Common myeloid progenitor, CD34-positive (primary cell): ENCODE data around the gene KCNG2.
"Not testable (repeated sequence)": the region's sequence is repeated elsewhere in the genome, so short reads cannot be mapped to it uniquely, and the experiment has no call there.

Experiments
- CTCF ChIA-PET: fragments of 350-600 bp; sonication (Branson Sonifier 250); formaldehyde crosslinking; loops from one replicate; lab custom pipeline; 2021; ENCODE audit warnings: antibody characterized with exemption; lab: Charles Lee
- POLR2A ChIA-PET: fragments of 350-600 bp; sonication (Branson Sonifier 250); formaldehyde crosslinking; loops from one replicate; lab custom pipeline; 2021; ENCODE audit warnings: antibody characterized with exemption; lab: Charles Lee
- DNase-seq, 3 donors: peaks; one replicate each; pipeline versions ENCODE4 v3.0.0 to v3.0.0-alpha.2; 2013
- H3K27ac ChIP-seq, 2 experiments: 1 replicate in 1 of 2; 2 replicates in 1 of 2; pipeline ENCODE4 v1.7.0; 2013; ENCODE audit warnings: inconsistent platforms in 2 of 2, low read length in 2 of 2, mild to moderate bottlenecking in 2 of 2, low read depth in 1 of 2, moderate library complexity in 1 of 2; ENCODE audit not compliant: severe bottlenecking in 2 of 2, insufficient read depth in 1 of 2, poor library complexity in 1 of 2
- H3K27me3 ChIP-seq, 5 experiments: replicated peaks in 2 of 5; 1 replicate in 3 of 5; 2 replicates in 2 of 5; pipeline versions ENCODE4 v1.6.1 to v1.7.0; 2013; ENCODE audit warnings: low read length in 4 of 5, mild to moderate bottlenecking in 2 of 5, moderate library complexity in 2 of 5, inconsistent platforms in 1 of 5; ENCODE audit not compliant: insufficient read depth in 5 of 5, control insufficient read depth in 4 of 5
- H3K36me3 ChIP-seq, 4 experiments: 1 replicate in 2 of 4; 2 replicates in 2 of 4; pipeline versions ENCODE4 v1.6.1 to v1.7.0; 2013; ENCODE audit warnings: low read length in 3 of 4, control low read depth in 1 of 4, mild to moderate bottlenecking in 1 of 4; ENCODE audit not compliant: control insufficient read depth in 4 of 4, insufficient read depth in 4 of 4
- H3K4me1 ChIP-seq, 4 experiments: 1 replicate in 3 of 4; 2 replicates in 1 of 4; pipeline versions ENCODE4 v1.6.1 to v1.7.1; 2013; ENCODE audit warnings: low read length in 3 of 4, mild to moderate bottlenecking in 3 of 4, control low read depth in 1 of 4, inconsistent platforms in 1 of 4, moderate library complexity in 1 of 4; ENCODE audit not compliant: control insufficient read depth in 4 of 4, insufficient read depth in 4 of 4; ENCODE audit errors: control extremely low read depth in 1 of 4
- H3K4me3 ChIP-seq, 7 experiments: 1 replicate in 4 of 7; 2 replicates in 3 of 7; pipeline versions ENCODE4 v1.5.1 to v1.7.0; 2013; ENCODE audit warnings: mild to moderate bottlenecking in 7 of 7, low read length in 6 of 7, moderate library complexity in 6 of 7, inconsistent platforms in 2 of 7, low read depth in 2 of 7, control low read depth in 1 of 7; ENCODE audit not compliant: insufficient read depth in 4 of 7, control insufficient read depth in 1 of 7; ENCODE audit errors: extremely low read depth in 1 of 7
- H3K9me3 ChIP-seq, 5 experiments: 1 replicate in 4 of 5; 2 replicates in 1 of 5; pipeline versions ENCODE4 v1.6.1 to v1.7.1; 2013; ENCODE audit warnings: low read length in 4 of 5, mild to moderate bottlenecking in 2 of 5, inconsistent platforms in 1 of 5, low read depth in 1 of 5, moderate library complexity in 1 of 5; ENCODE audit not compliant: control insufficient read depth in 4 of 5, insufficient read depth in 2 of 5; ENCODE audit errors: control extremely low read depth in 1 of 5
- WGBS: methylation state at CpG from one replicate; pipeline ENCODE4 v1.1.5; 2013; ENCODE audit not compliant: insufficient coverage; 5-methylcytosine and 5-hydroxymethylcytosine counted together

Gene KCNG2

GRCh38 chr18:79752946-79753345 lies 44.8 kb upstream of the KCNG2 start:
- CTCF ChIA-PET = interaction anchor here (1.0 kb wide), 1 partner anchor 25 kb away, joined by 3 read pairs; no protein-coding TSS in a partner anchor
- no CpG with 5 or more reads among the region's 8 CpGs for WGBS
- H3K27me3 ChIP-seq, H3K4me3 ChIP-seq, POLR2A ChIA-PET, H3K9me3 ChIP-seq, H3K4me1 ChIP-seq, H3K27ac ChIP-seq: not testable (repeated sequence)
- peaks cover 7 to 55% (median 40%) of the 10 kb centered on the region in 4 experiments for H3K36me3 ChIP-seq
- peak in 2 of 3 donors; percentile 46 to 55 for DNase-seq

GRCh38 chr18:79753391-79753851 lies 44.3 kb upstream of the KCNG2 start:
- CTCF ChIA-PET = interaction anchor here (0.6 to 1.2 kb wide), 3 partner anchors 12 to 25 kb away, joined by 3 read pairs; no protein-coding TSS in a partner anchor
- no peak overlapping the region for H3K4me3 ChIP-seq
- H3K27ac ChIP-seq = no peak overlapping the region
- no peaks in the 10 kb centered on the region for H3K27me3 ChIP-seq
- 96% methylated on average over 25 of the region's 27 CpGs for WGBS
- H3K9me3 ChIP-seq = peaks cover 0 to 12% (median 2%) of the 10 kb centered on the region in 5 experiments
- POLR2A ChIA-PET = no interaction called here
- no peaks in the 10 kb centered on the region for H3K4me1 ChIP-seq
- H3K36me3 ChIP-seq = peaks cover 7 to 51% (median 39%) of the 10 kb centered on the region in 4 experiments
- no peak for DNase-seq

DNA sequence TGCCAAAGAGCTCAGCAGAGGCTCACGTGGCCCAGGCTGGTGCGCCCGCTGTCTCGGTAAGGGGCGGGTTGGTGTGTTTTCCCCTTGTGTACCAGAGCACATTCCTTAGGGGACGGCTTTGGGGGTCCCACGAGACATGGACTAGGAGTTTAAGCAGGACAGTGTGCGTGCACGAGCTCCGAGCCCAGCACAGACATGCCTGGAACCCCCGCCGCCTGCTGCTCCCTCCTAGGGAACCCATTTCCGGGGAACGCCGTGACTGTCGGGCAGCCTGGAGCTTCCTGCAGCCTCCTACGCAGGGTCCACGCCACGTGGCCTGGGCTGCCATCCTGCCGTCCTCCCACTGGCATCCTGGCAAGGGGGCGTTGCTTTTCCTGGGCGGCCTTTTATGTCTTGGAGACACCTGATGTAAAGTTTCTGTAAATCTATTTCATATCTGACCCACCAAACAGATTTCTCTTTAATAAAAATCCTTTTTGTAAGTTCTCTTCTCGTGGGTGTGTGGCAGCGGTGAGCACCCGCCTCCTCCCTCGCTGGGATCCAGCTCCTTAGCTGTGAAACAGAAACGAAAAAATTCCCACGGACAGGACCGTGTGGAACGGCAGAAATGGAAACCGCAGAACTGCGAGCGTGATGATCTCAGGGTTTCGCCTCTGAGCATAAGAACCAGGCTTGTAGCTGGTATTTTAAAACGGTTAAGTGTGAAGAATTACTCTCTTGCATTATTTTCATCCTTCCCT lies 43.5 kb upstream of the KCNG2 start:
- CTCF ChIA-PET = interaction anchor here (0.6 to 1.2 kb wide), 2 partner anchors 11 to 24 kb away, joined by 3 read pairs; no protein-coding TSS in a partner anchor
- no peak overlapping the region for H3K4me3 ChIP-seq
- peaks cover 7 to 43% (median 34%) of the 10 kb centered on the region in 4 experiments for H3K36me3 ChIP-seq
- 98% methylated on average over 34 of the region's 35 CpGs for WGBS
- no peak for DNase-seq
- no peaks in the 10 kb centered on the region for H3K4me1 ChIP-seq
- H3K27ac ChIP-seq = no peak overlapping the region
- H3K27me3 ChIP-seq = no peaks in the 10 kb centered on the region
- POLR2A ChIA-PET = no interaction called here
- H3K9me3 ChIP-seq = peaks cover 0 to 18% (median 4%) of the 10 kb centered on the region in 5 experiments

DNA sequence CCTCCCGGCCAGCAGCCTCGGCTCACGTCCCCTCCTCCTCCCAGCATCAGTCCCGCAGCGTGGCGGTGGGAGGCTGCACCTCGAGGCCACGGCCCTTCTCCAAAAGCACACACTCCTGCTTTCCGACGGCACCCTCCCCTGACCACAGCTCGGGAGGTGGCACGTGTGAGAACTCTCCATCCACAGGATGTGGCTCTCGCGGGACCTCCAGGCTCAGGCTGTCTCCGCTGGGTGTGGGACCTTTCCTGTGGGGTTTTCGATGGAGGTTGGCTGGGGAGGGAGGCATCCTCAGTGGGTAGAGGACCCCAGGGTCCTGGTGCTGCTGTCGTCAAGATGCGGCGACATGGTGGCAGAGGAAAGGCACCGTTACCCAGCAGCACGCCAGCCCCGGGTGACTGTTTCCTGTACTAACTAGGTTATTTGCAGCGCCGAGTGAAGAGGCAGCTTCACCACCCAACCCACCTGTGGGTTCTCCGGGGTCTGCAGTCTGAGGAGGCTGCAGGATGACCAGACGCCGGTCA lies 42.8 kb upstream of the KCNG2 start:
- no peak for DNase-seq
- peaks cover 7 to 38% (median 30%) of the 10 kb centered on the region in 4 experiments for H3K36me3 ChIP-seq
- WGBS = 97% methylated on average over 24 of the region's 27 CpGs

DNA sequence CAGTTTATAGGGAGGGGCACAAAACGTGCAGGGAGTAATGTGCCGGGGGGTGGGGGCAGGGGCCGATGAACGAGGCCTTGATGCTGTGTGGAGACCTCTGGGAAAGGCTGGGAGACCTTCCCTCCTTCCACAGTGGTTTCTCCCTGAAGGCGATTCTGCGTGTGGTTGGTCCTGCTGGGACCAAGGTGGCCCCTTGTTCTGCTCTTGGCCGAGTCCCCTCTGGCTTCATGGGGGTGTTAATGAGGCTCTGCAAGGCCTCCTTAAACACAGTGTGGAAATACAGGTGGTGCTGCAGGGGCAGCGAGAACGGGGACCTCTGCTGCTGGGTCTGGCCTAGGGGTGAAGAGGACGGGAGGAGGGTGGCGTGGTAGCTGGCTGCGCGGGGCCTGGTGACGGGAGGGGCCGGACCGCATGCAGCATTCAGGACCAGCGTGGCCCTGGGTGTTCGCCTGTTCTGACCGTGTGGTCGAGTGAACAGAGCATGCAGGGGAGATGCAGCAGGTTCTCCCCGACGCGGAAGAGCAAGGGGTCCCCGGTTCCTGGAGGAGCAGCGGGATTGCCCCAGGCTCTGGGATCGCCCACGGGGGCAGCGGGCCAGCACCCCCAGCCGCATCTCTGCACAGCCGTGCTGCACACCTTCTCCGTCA lies 42.1 kb upstream of the KCNG2 start:
- WGBS = 98% methylated on average over 26 of the region's 31 CpGs
- no peak overlapping the region for H3K4me3 ChIP-seq
- peaks cover 7 to 38% (median 29%) of the 10 kb centered on the region in 4 experiments for H3K36me3 ChIP-seq
- H3K27ac ChIP-seq = no peak overlapping the region
- no peaks in the 10 kb centered on the region for H3K27me3 ChIP-seq
- no peaks in the 10 kb centered on the region for H3K4me1 ChIP-seq
- DNase-seq = no peak
- H3K9me3 ChIP-seq = peaks cover 1 to 25% (median 5%) of the 10 kb centered on the region in 5 experiments
- CTCF ChIA-PET = no interaction called here
- POLR2A ChIA-PET = interaction anchor here (0.6 kb wide), 1 partner anchor 496 kb away, joined by 3 read pairs; no protein-coding TSS in a partner anchor

More for the DNA sequence above, 42.8 kb upstream of the KCNG2 start:
- Histone ChIP-seq H3K27ac (no peak overlapping the region), H3K4me3 (no peak overlapping the region), H3K4me1 (no peaks in the 10 kb centered on the region), H3K9me3 (peaks cover 0 to 19% (median 5%) of the 10 kb centered on the region in 5 experiments), H3K27me3 (no peaks in the 10 kb centered on the region)
- ChIA-PET POLR2A (no interaction called here), CTCF (no interaction called here)

DNA sequence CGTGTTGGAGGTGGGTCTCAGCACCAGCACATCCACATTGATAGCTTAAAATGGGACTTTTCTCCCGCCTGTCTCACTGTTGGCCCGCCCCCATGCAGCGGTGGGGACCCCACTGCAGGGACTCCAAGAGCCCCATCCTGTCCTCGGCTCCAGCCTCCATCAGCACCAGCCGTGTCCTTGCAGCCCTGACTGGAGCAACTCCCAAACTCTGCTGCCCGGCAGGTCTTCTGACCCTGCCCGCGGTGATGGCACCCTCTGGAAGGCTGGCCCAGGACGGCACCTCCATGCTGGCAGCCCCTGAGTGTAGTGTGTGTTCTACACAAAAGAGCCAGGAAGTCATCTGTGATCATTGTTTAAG lies 41.6 kb upstream of the KCNG2 start:
- 97% methylated on average over 7 of the region's 10 CpGs for WGBS
- CTCF ChIA-PET = interaction anchor here (1.4 kb wide), 1 partner anchor 11 kb away, joined by 4 read pairs; no protein-coding TSS in a partner anchor

More for the DNA sequence above, 41.6 kb upstream of the KCNG2 start:
- POLR2A ChIA-PET = no interaction called here
- no peak overlapping the region for H3K4me3 ChIP-seq
- H3K27ac ChIP-seq = no peak overlapping the region
- H3K36me3 ChIP-seq = peaks cover 7 to 38% (median 29%) of the 10 kb centered on the region in 4 experiments
- H3K4me1 ChIP-seq = no peaks in the 10 kb centered on the region
- H3K27me3 ChIP-seq = no peaks in the 10 kb centered on the region
- no peak for DNase-seq
- peaks cover 3 to 25% (median 5%) of the 10 kb centered on the region in 5 experiments for H3K9me3 ChIP-seq
